D721Med (cell line): ENCODE results near the gene CAGE1.

ENCODE experiments used
- DNase-seq: peaks from one replicate; pipeline ENCODE4 v3.0.0; 2011; ENCODE audit warnings: low spot score; ENCODE audit not compliant: insufficient read length
- FAIRE-seq: peaks from 2 replicates; lab custom pipeline; 2011; peaks lifted over from hg19 to GRCh38; lab: Jason Lieb, UNC
- TF ChIP-seq, protein P1 (sequence below): IDR thresholded peaks from 2 replicates; pipeline ENCODE4 v1.5.1; 2012; ENCODE audit warnings: mild to moderate bottlenecking, control low read depth; ENCODE audit not compliant: insufficient read depth; ENCODE audit errors: missing control alignments

Gene CAGE1

DNA sequence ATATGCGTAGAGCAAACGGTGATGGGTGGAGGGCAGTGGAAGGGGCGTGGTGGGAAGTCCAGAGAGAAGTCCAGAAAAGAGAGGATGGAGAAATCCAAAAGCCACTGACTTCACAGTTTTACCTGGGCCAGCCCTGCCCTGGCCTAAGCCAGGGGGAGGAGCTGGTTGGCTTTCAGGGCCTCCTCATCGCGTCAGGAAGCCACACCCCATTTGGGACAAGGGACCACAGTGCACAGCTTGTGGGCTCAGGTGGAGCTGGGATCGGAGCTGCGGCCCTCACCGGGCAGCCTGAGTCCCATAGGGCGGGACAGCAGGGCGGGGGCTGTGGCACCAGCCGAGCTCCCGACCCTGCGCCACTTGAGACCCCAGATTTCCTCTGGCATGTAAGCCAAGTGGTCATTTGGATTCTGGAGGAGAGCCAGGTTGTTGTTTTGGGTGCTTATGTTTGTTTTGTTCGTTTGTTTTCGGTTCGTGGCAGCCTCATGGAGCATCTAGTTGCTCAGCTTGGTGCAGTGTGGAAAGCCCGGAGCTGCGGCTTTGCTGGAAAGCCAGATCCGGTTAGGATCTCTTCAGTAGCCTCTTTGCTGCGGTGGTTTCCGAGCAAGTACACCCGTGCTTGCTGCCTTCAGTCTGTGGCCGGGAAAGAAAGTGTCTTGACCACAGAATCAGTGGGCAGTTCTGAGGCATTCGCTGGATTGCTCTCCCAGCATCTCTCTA lies 42.3 kb upstream of the CAGE1 start:
- no peak for DNase-seq
- TF ChIP-seq, protein P1, sequence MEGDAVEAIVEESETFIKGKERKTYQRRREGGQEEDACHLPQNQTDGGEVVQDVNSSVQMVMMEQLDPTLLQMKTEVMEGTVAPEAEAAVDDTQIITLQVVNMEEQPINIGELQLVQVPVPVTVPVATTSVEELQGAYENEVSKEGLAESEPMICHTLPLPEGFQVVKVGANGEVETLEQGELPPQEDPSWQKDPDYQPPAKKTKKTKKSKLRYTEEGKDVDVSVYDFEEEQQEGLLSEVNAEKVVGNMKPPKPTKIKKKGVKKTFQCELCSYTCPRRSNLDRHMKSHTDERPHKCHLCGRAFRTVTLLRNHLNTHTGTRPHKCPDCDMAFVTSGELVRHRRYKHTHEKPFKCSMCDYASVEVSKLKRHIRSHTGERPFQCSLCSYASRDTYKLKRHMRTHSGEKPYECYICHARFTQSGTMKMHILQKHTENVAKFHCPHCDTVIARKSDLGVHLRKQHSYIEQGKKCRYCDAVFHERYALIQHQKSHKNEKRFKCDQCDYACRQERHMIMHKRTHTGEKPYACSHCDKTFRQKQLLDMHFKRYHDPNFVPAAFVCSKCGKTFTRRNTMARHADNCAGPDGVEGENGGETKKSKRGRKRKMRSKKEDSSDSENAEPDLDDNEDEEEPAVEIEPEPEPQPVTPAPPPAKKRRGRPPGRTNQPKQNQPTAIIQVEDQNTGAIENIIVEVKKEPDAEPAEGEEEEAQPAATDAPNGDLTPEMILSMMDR: no peak

DNA sequence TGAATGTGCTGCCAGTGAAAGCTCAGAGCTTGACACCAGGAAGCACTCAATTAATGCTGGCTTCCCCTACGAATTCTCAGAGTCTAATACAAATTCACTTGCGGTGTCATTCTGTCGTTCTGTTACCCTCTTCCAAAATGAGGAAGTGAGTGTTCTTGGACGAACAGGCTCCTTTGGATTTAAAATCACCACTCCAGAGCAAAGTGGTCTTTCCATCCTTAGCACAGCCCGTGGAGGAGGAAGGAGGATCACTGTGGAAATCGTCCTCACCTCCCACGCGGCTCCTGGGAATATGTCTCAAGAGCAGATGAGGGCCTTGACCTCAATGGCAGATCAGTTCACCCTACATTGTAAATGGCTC lies 41.8 kb upstream of the CAGE1 start:
- DNase-seq (no peak), FAIRE-seq (no peak)
- TF ChIP-seq, protein P1: no peak

More for the DNA sequence above, 42.3 kb upstream of the CAGE1 start:
- FAIRE-seq: no peak

DNA sequence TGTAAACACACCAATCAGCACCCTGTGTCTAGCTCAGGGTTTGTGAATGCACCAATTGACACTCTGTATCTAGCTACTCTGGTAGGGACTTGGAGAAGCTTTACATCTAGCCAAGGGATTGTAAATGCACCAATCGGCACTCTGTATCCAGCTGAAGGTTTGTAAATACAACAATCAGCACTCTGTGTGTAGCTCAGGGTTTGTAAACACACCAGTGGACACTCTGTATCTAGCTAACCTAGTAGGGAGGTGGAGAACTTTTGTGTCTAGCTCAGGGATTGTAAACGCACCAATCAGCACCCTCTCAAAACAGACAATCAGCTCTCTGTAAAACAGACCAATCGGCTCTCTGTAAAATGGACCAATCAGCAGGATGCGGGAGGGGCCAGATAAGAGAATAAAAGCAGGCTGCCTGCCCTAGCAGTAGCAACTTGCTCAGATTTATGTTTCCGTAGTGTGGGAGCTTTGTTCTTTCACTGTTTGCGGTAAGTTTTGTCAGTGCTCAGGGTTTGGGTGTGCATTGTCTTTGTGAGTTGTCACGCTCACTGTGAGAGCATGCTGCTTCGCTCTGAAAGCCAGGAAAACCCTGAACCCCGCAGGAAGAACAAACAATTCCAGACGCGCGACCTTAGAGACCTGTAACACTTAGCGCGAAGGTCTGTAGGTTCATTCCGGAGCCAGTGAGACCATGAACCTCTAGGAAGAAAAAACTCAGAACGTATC lies 37.1 kb upstream of the CAGE1 start:
- TF ChIP-seq, protein P1: no peak
- DNase-seq (no peak), FAIRE-seq (no peak)

DNA sequence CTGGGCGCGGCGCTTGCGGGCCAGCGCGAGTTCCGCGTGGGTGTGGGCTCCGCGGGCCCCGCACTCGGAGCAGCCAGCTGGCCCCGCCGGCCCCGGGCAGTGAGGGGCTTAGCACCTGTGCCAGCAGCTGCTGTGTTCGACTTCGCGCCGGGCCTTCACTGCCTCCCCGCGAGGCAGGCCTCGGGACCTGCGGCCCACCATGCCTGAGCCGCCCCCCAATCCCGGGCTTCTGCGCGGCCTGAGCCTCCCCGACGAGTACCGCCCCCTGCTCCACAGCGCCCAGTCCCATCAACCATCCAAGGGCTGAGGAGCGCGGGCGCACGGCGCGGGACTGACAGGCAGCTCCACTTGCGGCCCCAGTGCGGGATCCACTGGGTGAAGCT lies 36.3 kb upstream of the CAGE1 start:
- TF ChIP-seq, protein P1: no peak
- no peak for FAIRE-seq
- DNase-seq: no peak

DNA sequence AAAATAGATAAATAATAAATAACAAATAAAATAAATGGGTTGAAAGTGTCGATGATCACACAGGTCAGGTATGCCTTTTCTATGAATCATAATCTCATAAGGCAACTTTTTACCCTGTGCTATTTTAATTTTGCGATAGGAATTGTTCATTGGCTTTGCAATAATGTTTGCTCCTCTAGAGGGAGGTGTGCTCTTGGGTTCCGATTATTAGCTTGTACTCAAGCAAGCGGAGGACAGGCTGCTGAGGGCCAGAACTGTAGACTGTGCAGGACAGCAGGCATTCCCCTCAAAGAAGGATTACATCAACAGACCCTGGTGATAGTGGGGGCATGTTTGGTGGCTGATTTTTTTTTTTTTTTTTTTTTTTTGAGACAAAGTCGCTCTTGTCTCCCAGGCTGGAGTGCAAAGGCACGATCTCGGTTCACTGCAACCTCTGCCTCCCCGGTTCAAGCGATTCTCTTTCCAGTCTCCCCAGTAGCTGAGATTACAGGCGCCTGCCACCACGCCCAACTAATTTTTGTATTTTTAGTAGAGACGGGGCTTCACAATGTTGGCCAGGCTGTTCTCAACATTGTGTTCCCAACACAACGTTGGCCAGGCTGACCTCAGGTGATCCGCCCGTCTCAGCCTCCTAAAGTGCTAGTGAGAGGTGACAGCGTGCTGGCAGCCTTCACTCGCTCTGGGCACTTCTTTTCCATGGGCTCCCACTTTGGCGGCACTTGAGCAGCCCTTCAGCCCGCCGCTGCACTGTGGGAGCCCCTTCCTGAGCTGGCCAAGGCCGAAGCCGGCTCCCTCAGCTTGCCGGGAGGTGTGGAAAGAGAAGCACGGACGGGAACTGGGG lies 35.6 kb upstream of the CAGE1 start:
- TF ChIP-seq, protein P1: peak; percentile 6
- DNase-seq (no peak), FAIRE-seq (no peak)

DNA sequence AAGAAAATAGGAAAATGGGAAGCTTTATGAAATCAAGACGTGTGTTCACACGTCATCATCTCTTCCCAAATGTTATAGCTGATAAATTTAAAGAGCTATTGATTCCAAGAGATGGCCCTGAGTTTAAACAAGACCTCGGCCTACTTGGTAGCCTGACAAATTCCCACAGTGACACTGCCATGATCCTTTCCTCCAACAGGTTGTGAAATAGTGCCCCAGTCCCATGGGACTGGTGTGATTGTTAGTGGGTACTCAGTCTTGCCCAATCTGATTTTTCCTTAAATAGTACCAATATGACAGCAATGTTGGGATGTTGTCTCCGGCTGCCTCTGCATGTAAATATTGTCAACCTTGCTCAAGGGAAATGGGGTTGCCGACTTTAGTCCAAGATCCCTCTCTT lies 34.5 kb upstream of the CAGE1 start:
- TF ChIP-seq, protein P1: no peak
- FAIRE-seq (no peak), DNase-seq (no peak)
